Adrenal gland (tissue), 12 donors: ENCODE measurements around the gene C6orf163. TPM values are rescaled to one million over a fixed set of nuclear protein-coding genes. Genes with fewer than 3 reads are reported as not detected.

Experiments used
- DNase-seq, 7 donors: peaks; one replicate each; pipeline ENCODE4 v3.0.0-alpha.2; 2019 to 2020
- H3K27ac ChIP-seq, 5 donors: fragments of 200-600 bp; sonication (generic) in 4 of 5; 1 replicate in 3 of 5; 2 replicates in 2 of 5; pipeline versions ENCODE4 v1.5.1 to v1.8.0; 2016 to 2020; ENCODE audit warnings: mild to moderate bottlenecking in 1 of 5
- H3K27me3 ChIP-seq: fragments of 200-600 bp; 2 replicates; pipeline ENCODE4 v1.8.0; 2021
- H3K36me3 ChIP-seq, 2 donors: fragments of 200-600 bp; replicated peaks in 1 of 2; 1 replicate in 1 of 2; 2 replicates in 1 of 2; pipeline versions ENCODE4 v1.5.1 to v1.8.0; 2018 to 2022
- H3K4me1 ChIP-seq, 2 donors: fragments of 200-600 bp; replicated peaks in 1 of 2; 1 replicate in 1 of 2; 2 replicates in 1 of 2; pipeline versions ENCODE4 v1.5.1 to v1.8.0; 2018 to 2021
- H3K4me3 ChIP-seq, 4 donors: fragments of 200-600 bp; sonication (generic) in 3 of 4; one replicate each; pipeline ENCODE4 v1.5.1; 2016 to 2018
- H3K9me3 ChIP-seq, 3 donors: fragments of 200-600 bp; sonication (generic) in 1 of 3; replicated peaks in 1 of 3; 1 replicate in 2 of 3; 2 replicates in 1 of 3; pipeline versions ENCODE4 v1.5.1 to v1.8.0; 2016 to 2021
- CTCF ChIP-seq, 6 experiments: fragments of 450-650 bp in 4 of 6; fragments of 200-600 bp in 2 of 6; sonication (generic) in 1 of 6; IDR thresholded peaks; 1 replicate in 5 of 6; 2 replicates in 1 of 6; pipeline versions ENCODE4 v1.5.1 to v1.8.0; 2016 to 2021; ENCODE audit warnings: antibody characterized with exemption in 6 of 6, mild to moderate bottlenecking in 2 of 6, moderate library complexity in 1 of 6
- POLR2A ChIP-seq, 2 donors: fragments of 450-650 bp; IDR thresholded peaks; one replicate each; pipeline ENCODE4 v1.6.1; 2017; ENCODE audit warnings: antibody characterized with exemption in 2 of 2, mild to moderate bottlenecking in 2 of 2, moderate library complexity in 1 of 2
- WGBS, 4 donors: extraction: QIAGEN DNeasy Blood & Tissue Kit in 2 of 4; methylation state at CpG; one replicate each; pipeline versions ENCODE4 v1.1.5 to v1.1.7; 2013 to 2017; 5-methylcytosine and 5-hydroxymethylcytosine counted together
- intact Hi-C, 2 donors: fragments of 100-400 bp; cut with DNase I; formaldehyde crosslinking; loops; one replicate each; pipeline versions ENCODE4 v1.14.1 to v1.15.0; 2022 to 2023
- polyA plus RNA-seq, 3 donors: library from polyadenylated mRNA; stranded (reverse); fragments of 200-250 nt in 2 of 3; fragments of 350-450 nt in 1 of 3; fragmentation: Illumina TruSeq in 1 of 3; extraction: RNeasy Lipid Tissue Mini Kit (QIAGEN cat#74804) in 1 of 3; gene quantifications; one replicate each; pipeline ENCODE4 v1.2.3, GENCODE V29; 2013 to 2014
- total RNA-seq, 9 donors: library from RNA; depleted of rRNA in 4 of 9; stranded (reverse); fragments of >200 nt in 4 of 9; fragments of 120-200 nt in 1 of 9; fragmentation: NEBNext Ultra II Directional in 1 of 9; extraction: Animal tissue kit (Norgen Biotek cat#: 25700) in 1 of 9; gene quantifications; one replicate each; pipeline versions ENCODE4 v1.1.0 to v1.2.4, GENCODE V29; 2013 to 2023
- donor health status: healthy with polysubstance abuse.
- donor health status: Bipolar disorder and iron deficiency.
- donor health status: DM: yes; HTN: yes; CAD: no.
- donor health status: DM: no; HTN: no; CAD: no.
- donor health status: DM: no; HTN: no; CAD: no.
- donor health status: DM: yes; HTN: yes; CAD: no.

The C6orf163 gene
- total and polyA plus RNA-seq, 12 donors = 0.55 to 20.4 (median 2.8) TPM; not detected in 1

- DNase-seq = peak; percentile 81 to 89 (median 85)
- 1 to 3% (median 1%) methylated on average over 8 to 82 of the region's 82 CpGs for WGBS, 4 donors
- intact Hi-C loops = no loop called here
Measured at GRCh38 chr6:87407901-87408720, 63.5 kb downstream of the C6orf163 start, which contains the start of gene CFAP206. Gene CFAP206 (plus strand): TSS chr6:87407972. CDS start chr6:87409840, 1,868 bp downstream.

GRCh38 chr6:87408721-87409155, 64.1 kb downstream of the C6orf163 start:
- no peak for TF ChIP-seq POLR2A (IDR thresholded peaks at IDR 0.05)
- TF ChIP-seq CTCF (IDR thresholded peaks at IDR 0.05) = no peak
- Histone ChIP-seq H3K4me3 (peak overlapping the region in 3 of 4 donors; percentile 72 to 97 (median 94)), H3K4me1 (peaks cover 0 to 3% of the 10 kb centered on the region in 2 donors), H3K27me3 (no peaks in the 10 kb centered on the region), H3K27ac (peak overlapping the region in 4 of 5 donors; percentile 9 to 84 (median 58)), H3K9me3 (no peaks in the 10 kb centered on the region), H3K36me3 (no peaks in the 10 kb centered on the region)
- intact Hi-C loops = no loop called here
- DNase-seq = no peak
- 28 to 40% (median 34%) methylated on average over 5 of the region's 5 CpGs for WGBS, 4 donors

More at GRCh38 chr6:87407901-87408720, 63.5 kb downstream of the C6orf163 start, which contains the start of gene CFAP206:
- H3K4me3 ChIP-seq = peak within 1 kb of the TSS; percentile 72 to 97 (median 88)
- H3K9me3 ChIP-seq = no peaks in the 10 kb centered on the region
- H3K4me1 ChIP-seq = peaks cover 0 to 3% of the 10 kb centered on the region in 2 donors
- no peaks in the 10 kb centered on the region for H3K27me3 ChIP-seq
- H3K27ac ChIP-seq = peak within 1 kb of the TSS in 4 of 5 donors; percentile 69 to 84 (median 76)
- TF ChIP-seq CTCF (IDR thresholded peaks at IDR 0.05) (peak in 1 of 6 experiments; percentile 13), POLR2A (IDR thresholded peaks at IDR 0.05) (peak in 1 of 2 donors; percentile 51)
- no peaks in the 10 kb centered on the region for H3K36me3 ChIP-seq

Other genes with a start within 250 kb of the C6orf163 start
- under 1 TPM in 4 of 9 donors, not detected in 5; 0.34 to 0.83 (median 0.59) TPM for gene CGA, start 249.7 kb upstream of the C6orf163 start, total RNA-seq
- gene CGA, start 249.7 kb upstream of the C6orf163 start, polyA plus RNA-seq = under 1 TPM in 1 of 3 donors, not detected in 2; 0.29 TPM
- 10 to 100 TPM; 10.5 to 57.2 (median 32.8) TPM for gene ZNF292, start 189.2 kb upstream of the C6orf163 start, total RNA-seq
- gene ZNF292, start 189.2 kb upstream of the C6orf163 start, polyA plus RNA-seq = 10 to 100 TPM in 1 of 3 donors, 1 to 10 TPM in 2; 4.8 to 16.0 (median 9.8) TPM
- 10 to 100 TPM in 4 of 9 donors, 1 to 10 TPM in 5; 4.3 to 17.7 (median 9.1) TPM for gene SMIM8, start 22.2 kb upstream of the C6orf163 start, total RNA-seq
- 1 to 10 TPM; 8.8 to 9.5 (median 9.0) TPM for gene SMIM8, start 22.2 kb upstream of the C6orf163 start, polyA plus RNA-seq
- not detected for gene GJB7, start 15.5 kb upstream of the C6orf163 start, total RNA-seq
- under 1 TPM in 1 of 3 donors, not detected in 2; 0.03 TPM for gene GJB7, start 15.5 kb upstream of the C6orf163 start, polyA plus RNA-seq
- gene CFAP206, start 63.2 kb downstream of the C6orf163 start, total RNA-seq = 1 to 10 TPM in 3 of 9 donors, under 1 TPM in 6; 0.21 to 1.6 (median 0.39) TPM
- gene CFAP206, start 63.2 kb downstream of the C6orf163 start, polyA plus RNA-seq = 1 to 10 TPM in 1 of 3 donors, under 1 TPM in 2; 0.09 to 1.0 (median 0.84) TPM
- gene SLC35A1, start 128.2 kb downstream of the C6orf163 start, total RNA-seq = 10 to 100 TPM; 19.9 to 38.8 (median 28.4) TPM
- gene SLC35A1, start 128.2 kb downstream of the C6orf163 start, polyA plus RNA-seq = 10 to 100 TPM; 27.2 to 41.0 (median 31.8) TPM
- 10 to 100 TPM; 37.0 to 92.1 (median 61.1) TPM for gene RARS2, start 245.2 kb downstream of the C6orf163 start, total RNA-seq
- gene RARS2, start 245.2 kb downstream of the C6orf163 start, polyA plus RNA-seq = 10 to 100 TPM; 26.1 to 92.8 (median 33.4) TPM
- 10 to 100 TPM; 21.1 to 61.3 (median 30.8) TPM for gene ORC3, start 245.3 kb downstream of the C6orf163 start, total RNA-seq
- gene ORC3, start 245.3 kb downstream of the C6orf163 start, polyA plus RNA-seq = 10 to 100 TPM; 24.4 to 51.4 (median 27.5) TPM